HL-60 (cell line): ENCODE results near the gene CXXC5.
"Not testable (repeated sequence)": the region's sequence is repeated elsewhere in the genome, so short reads cannot be mapped to it uniquely, and the experiment has no call there.

ENCODE experiments used
- CTCF ChIP-seq: IDR thresholded peaks from one replicate; pipeline ENCODE4 v1.5.1; 2011; ENCODE audit warnings: low read length, control low read depth, inconsistent platforms; ENCODE audit not compliant: insufficient read depth
- REST ChIP-seq: IDR thresholded peaks from 2 replicates; pipeline ENCODE4 v1.6.1; 2012; ENCODE audit warnings: low read depth; ENCODE audit not compliant: insufficient replicate concordance

GRCh38 chr5:139713898-139714297, 65.7 kb downstream of the CXXC5 start:
- TF ChIP-seq CTCF, REST: not testable (repeated sequence)
